ENCODE results near the gene NTSR2. TPM values are rescaled to one million over a fixed set of nuclear protein-coding genes. Genes with fewer than 3 reads are reported as not detected.

NTSR2 gene
- polyA plus RNA-seq (2012; ENCODE audit: insufficient read depth, insufficient read length): not detected

- H3K4me3 ChIP-seq (ENCODE audit: low read length): no peak within 1 kb of the TSS
- DNase-seq (ENCODE audit: low read depth, low spot score): no peak
Measured at GRCh38 chr2:11669454-11670291, at the start of gene NTSR2. Gene NTSR2 (minus strand): TSS chr2:11670195. CDS start chr2:11670129, 66 bp downstream.

DNA sequence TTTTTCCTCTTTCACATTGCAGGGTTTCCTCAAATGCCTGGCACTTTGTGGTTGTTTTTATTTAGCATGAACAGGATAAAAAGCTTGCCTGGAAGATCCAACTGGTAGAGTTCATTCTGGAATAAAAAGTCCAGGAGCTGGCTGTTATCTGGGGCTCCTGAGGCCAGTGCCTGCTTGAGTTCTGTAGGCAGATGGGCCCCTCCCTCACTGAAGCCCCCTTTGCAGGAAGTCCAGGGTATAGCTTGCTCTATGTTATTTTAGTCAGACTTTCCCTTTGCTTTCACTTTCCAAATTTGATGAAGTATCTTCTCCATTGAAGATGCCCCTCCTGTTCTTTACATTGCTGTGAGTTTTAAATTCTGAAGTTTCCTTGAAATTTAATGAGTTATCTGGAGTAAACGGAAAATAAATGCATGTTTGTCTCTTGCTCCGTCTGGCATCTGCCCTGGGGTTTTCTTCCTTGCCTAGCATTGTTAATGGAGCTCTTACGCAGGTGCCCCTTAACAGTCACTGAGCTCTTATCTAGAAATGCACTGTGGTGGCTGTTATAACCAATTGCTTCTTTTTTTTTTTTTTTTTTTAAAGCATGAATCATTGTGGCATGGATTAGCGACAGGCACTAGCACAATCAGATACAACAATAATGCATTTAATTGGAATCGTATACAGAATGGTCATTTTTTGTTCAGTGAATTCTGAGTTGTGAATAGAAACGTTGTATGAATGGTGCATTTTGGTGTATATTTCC is 49.4 kb upstream of the NTSR2 start:
- peak overlapping the region; percentile 32 for H3K4me3 ChIP-seq (ENCODE audit: low read length)
- DNase-seq (ENCODE audit: low read depth, low spot score): peak; percentile 37

- H3K4me3 ChIP-seq (ENCODE audit: low read length): no peak overlapping the region
- no peak for DNase-seq (ENCODE audit: low read depth, low spot score)
Measured at GRCh38 chr2:11718606-11719005, 48.6 kb upstream of the NTSR2 start.

DNA sequence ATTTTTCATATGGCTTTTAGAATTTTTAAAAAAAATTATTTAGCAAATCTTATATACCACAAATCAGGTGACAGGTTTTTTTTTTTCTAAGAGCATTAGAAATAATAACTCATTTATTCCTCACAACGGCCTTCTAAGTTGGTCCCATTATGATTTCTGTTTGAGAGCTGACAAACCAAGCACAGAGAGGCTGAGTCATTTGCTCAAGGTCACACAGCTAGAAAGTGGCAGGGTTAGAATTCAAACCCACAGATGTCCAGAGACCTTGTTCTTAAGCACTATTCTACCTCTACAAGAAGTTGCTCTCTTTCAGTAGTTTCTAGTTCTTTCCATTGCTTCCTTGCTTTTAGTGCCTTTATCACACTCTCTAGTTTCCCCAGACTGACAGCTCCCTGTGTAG is 47.6 kb upstream of the NTSR2 start:
- no peak overlapping the region for H3K4me3 ChIP-seq (ENCODE audit: low read length)
- no peak for DNase-seq (ENCODE audit: low read depth, low spot score)

DNA sequence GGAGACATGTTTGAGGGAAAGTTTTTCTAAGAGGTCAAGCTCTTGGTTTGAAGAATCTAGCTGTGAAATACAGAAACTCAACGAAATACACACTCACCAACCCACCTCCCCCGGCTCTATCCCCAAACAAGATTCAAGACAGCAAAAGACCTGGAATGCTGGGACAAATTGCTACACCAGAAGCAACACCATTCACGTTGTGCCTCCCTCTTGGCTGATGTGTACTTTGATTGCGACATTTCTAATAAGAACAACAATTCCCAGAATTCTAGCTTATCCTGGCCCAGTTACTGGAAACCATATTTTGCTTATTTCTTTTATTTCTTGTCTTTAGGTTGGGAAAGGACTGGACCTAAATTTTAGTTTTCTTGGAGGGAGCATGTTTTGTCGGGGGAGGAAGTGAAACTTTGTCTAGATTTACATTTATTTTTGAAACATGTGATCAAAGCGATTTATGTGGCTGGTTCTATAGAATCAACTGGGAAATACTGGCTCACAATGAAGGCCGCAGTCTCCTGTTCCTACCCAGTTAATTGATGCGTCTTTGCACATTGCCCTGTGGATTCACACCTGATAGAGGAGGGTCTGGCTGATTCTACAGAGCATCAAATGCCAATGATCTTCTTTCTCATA is 46.8 kb upstream of the NTSR2 start:
- H3K4me3 ChIP-seq (ENCODE audit: low read length): no peak overlapping the region
- DNase-seq (ENCODE audit: low read depth, low spot score): no peak

GRCh38 chr2:11715987-11716652 is 46.1 kb upstream of the NTSR2 start:
- no peak overlapping the region for H3K4me3 ChIP-seq (ENCODE audit: low read length)
- no peak for DNase-seq (ENCODE audit: low read depth, low spot score)

GRCh38 chr2:11713815-11714214 is 43.8 kb upstream of the NTSR2 start:
- no peak for DNase-seq (ENCODE audit: low read depth, low spot score)

GRCh38 chr2:11712866-11713265 is 42.9 kb upstream of the NTSR2 start:
- no peak for DNase-seq (ENCODE audit: low read depth, low spot score)
- no peak overlapping the region for H3K4me3 ChIP-seq (ENCODE audit: low read length)

More at GRCh38 chr2:11713815-11714214, 43.8 kb upstream of the NTSR2 start:
- H3K4me3 ChIP-seq (ENCODE audit: low read length): no peak overlapping the region

DNA sequence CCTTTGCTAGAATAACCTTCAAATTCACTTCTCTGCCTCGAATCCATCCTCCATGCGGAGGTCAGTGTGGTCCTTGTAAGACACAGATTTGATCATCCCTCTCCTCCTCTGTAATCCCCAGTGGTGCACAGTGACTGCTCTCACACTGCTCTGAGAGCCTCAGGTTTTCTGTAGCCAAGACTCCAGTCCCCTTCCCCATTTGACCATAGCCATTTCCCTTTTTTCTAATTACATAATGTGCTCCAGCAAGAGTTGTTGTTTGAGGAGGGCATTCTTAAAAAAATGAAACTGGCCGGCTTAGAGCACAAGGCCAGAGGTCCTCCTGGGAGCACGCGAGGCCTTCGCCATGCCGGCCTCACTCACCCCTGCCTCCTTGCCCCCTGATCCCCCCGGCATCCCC is 41.8 kb upstream of the NTSR2 start:
- DNase-seq (ENCODE audit: low read depth, low spot score): no peak

DNA sequence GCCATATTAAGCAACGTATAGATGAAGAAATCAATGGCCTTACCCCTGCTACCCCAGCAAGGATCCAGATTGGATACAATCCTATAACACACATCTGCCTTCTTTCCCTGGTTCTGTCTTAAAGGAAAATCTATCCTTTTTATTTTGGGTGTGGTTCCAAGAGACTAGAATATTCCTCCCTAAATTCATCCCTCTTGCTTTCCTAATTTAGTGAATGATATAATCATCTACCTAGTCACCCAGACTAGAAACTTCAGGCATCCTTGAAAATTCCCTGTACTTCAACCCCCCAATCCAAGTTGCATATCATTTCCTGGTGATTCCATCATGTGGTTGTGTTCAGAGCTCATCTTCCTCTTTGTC is 41.3 kb upstream of the NTSR2 start:
- H3K4me3 ChIP-seq (ENCODE audit: low read length): no peak overlapping the region
- DNase-seq (ENCODE audit: low read depth, low spot score): no peak

More for the DNA sequence above, 41.8 kb upstream of the NTSR2 start:
- no peak overlapping the region for H3K4me3 ChIP-seq (ENCODE audit: low read length)

GRCh38 chr2:11710632-11711353 is 40.8 kb upstream of the NTSR2 start:
- H3K4me3 ChIP-seq (ENCODE audit: low read length): no peak overlapping the region
- DNase-seq (ENCODE audit: low read depth, low spot score): no peak

- H3K4me3 ChIP-seq (ENCODE audit: low read length): no peak overlapping the region
- DNase-seq (ENCODE audit: low read depth, low spot score): no peak
Measured at GRCh38 chr2:11710210-11710609, 40.2 kb upstream of the NTSR2 start.

DNA sequence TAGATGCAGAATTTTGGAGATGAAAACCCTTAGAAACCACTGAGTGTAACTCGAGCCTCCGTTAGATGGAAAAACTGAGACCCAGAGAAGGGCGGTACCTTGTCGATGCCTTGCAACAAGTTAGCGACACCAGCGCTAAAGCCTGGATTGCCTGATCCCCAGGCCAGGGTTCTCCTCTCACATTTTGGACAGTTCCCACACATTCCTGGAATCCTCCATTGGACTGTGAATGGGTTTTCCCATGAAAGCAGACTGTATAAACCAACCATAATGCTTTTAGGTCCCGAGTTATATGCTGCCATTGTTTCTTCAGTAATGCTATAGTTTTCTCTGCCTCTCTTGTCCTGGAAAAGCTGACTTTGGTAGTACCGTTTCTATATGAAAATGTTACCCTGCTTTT is 39.3 kb upstream of the NTSR2 start:
- H3K4me3 ChIP-seq (ENCODE audit: low read length): no peak overlapping the region
- no peak for DNase-seq (ENCODE audit: low read depth, low spot score)

DNA sequence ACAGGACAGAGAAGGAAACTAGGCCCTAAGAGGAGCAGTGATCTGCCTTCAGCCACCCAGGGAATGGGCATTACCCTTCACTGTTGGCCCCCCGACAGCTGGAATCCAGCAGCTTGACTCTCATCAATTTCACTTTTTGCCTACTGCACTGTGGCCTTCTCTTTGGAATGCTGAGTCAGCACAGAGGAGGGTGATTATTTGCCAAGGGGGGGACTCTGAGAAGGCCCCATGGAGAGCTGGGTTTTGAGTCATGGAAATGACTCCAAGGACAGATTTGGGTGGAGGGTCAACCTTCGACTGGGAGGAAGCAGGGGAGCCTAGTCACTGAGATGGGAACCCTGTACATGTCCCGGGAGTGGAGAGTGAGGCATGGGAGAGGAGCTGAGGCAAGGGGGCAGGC is 38.1 kb upstream of the NTSR2 start:
- no peak for DNase-seq (ENCODE audit: low read depth, low spot score)
- H3K4me3 ChIP-seq (ENCODE audit: low read length): no peak overlapping the region

DNA sequence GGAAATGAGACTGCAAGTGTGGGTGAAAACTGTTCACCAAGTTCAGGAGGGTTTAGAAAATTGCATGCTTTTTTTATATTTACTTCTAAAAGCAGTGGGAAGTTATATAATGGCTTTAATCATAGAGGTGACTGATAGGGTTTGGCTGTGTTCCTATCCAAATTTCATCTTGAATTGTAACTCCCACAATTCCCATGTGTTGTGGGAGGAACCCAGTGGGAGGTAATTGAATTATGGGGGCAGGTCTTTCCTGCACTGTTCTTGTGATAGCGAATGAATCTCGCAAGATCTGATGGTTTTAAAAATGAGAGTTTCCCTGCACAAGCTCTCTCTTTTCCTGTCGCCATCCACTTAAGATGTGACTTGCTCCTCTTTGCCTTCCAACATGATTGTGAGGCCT is 35.7 kb upstream of the NTSR2 start:
- no peak overlapping the region for H3K4me3 ChIP-seq (ENCODE audit: low read length)
- no peak for DNase-seq (ENCODE audit: low read depth, low spot score)

DNA sequence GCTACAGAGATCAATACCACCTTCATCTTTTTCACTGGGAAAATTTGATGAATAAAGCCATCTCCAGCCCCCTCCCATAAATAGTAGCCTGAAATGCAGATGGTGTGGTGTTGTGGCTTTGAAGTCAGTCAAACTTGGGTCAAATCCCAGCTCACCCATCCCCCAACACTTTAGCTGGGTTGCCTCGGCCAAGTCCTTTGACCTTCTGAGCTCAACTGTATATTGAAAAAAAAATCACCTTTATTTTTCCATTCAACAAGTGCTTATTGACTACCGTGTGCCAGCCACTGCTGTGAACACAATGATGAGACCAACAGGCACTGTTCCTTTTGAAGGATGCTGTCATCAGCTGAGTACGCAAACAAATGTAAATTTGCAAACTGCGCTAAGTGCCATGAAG is 35.1 kb upstream of the NTSR2 start:
- no peak overlapping the region for H3K4me3 ChIP-seq (ENCODE audit: low read length)
- DNase-seq (ENCODE audit: low read depth, low spot score): no peak

- no peak overlapping the region for H3K4me3 ChIP-seq (ENCODE audit: low read length)
- no peak for DNase-seq (ENCODE audit: low read depth, low spot score)
Measured at GRCh38 chr2:11703700-11704099, 33.7 kb upstream of the NTSR2 start.

- DNase-seq (ENCODE audit: low read depth, low spot score): no peak
- H3K4me3 ChIP-seq (ENCODE audit: low read length): no peak overlapping the region
Measured at GRCh38 chr2:11702946-11703345, 33.0 kb upstream of the NTSR2 start.

GRCh38 chr2:11701751-11702301 is 31.8 kb upstream of the NTSR2 start:
- peak; percentile 49 for DNase-seq (ENCODE audit: low read depth, low spot score)
- H3K4me3 ChIP-seq (ENCODE audit: low read length): no peak overlapping the region

All from Jurkat, Clone E6-1 (cell line).